ENCODE data around the gene CMTM3. TPM values are rescaled to one million over a fixed set of nuclear protein-coding genes. Genes with fewer than 3 reads are reported as not detected.

CMTM3 gene
- total RNA-seq, 1 experiment from 2014 or later = 25.5 TPM

GRCh38 chr16:66598111-66598510 is 6.4 kb upstream of the CMTM3 start:
- no TSS peak for BruUV-seq (replicated peaks)
- peaks cover 5% of the 10 kb centered on the region; the same call in 1 of the 2 replicates for H3K9me3 ChIP-seq
- POLR2A ChIA-PET = interaction anchor here (0.5 kb wide), 1 partner anchor 34 kb away, joined by 4 read pairs; no protein-coding TSS in a partner anchor
- no peaks in the 10 kb centered on the region for H3K36me3 Mint-ChIP-seq (ENCODE audit: insufficient read depth, unreplicated experiment)
- H3K4me3 ChIP-seq (ENCODE audit: low read depth, low read length) = no peak overlapping the region
- DNase-seq = no peak
- no peak overlapping the region for H3K4me3 Mint-ChIP-seq (ENCODE audit: unreplicated experiment)
- TF ChIP-seq, protein P1, sequence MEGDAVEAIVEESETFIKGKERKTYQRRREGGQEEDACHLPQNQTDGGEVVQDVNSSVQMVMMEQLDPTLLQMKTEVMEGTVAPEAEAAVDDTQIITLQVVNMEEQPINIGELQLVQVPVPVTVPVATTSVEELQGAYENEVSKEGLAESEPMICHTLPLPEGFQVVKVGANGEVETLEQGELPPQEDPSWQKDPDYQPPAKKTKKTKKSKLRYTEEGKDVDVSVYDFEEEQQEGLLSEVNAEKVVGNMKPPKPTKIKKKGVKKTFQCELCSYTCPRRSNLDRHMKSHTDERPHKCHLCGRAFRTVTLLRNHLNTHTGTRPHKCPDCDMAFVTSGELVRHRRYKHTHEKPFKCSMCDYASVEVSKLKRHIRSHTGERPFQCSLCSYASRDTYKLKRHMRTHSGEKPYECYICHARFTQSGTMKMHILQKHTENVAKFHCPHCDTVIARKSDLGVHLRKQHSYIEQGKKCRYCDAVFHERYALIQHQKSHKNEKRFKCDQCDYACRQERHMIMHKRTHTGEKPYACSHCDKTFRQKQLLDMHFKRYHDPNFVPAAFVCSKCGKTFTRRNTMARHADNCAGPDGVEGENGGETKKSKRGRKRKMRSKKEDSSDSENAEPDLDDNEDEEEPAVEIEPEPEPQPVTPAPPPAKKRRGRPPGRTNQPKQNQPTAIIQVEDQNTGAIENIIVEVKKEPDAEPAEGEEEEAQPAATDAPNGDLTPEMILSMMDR (IDR thresholded peaks at IDR 0.05; ENCODE audit: insufficient read depth in 1 of 2, low read depth in 1 of 2, low read length in 1 of 2, severe bottlenecking in 1 of 2, unreplicated experiment in 1 of 2) = no peak
- no peaks in the 10 kb centered on the region for H3K9me3 Mint-ChIP-seq (ENCODE audit: unreplicated experiment)
- H3K27me3 Mint-ChIP-seq (ENCODE audit: insufficient read depth, unreplicated experiment) = peaks cover 4% of the 10 kb centered on the region
- H3K27ac Mint-ChIP-seq (ENCODE audit: unreplicated experiment) = no peak overlapping the region
- CTCF ChIA-PET = interaction anchor here (2.0 kb wide), 1 partner anchor 10 kb away, joined by 10 read pairs; no protein-coding TSS in a partner anchor
- H3K36me3 ChIP-seq (ENCODE audit: control insufficient read depth, insufficient read depth, low read length) = no peaks in the 10 kb centered on the region
- no peaks in the 10 kb centered on the region for H3K27me3 ChIP-seq (replicated peaks; ENCODE audit: control insufficient read depth, insufficient read depth, low read length)
- no peaks in the 10 kb centered on the region for H3K4me1 ChIP-seq
- intact Hi-C loops (cut with micrococcal nuclease; ENCODE audit: unreplicated experiment) = no loop called here
- H3K4me1 Mint-ChIP-seq (ENCODE audit: low read depth, unreplicated experiment) = peaks cover 6% of the 10 kb centered on the region

GRCh38 chr16:66599726-66600125 is 4.8 kb upstream of the CMTM3 start:
- no peaks in the 10 kb centered on the region for H3K36me3 ChIP-seq (ENCODE audit: control insufficient read depth, insufficient read depth, low read length)
- no peaks in the 10 kb centered on the region for H3K9me3 Mint-ChIP-seq (ENCODE audit: unreplicated experiment)
- TF ChIP-seq, protein P1 (IDR thresholded peaks at IDR 0.05; ENCODE audit: insufficient read depth in 1 of 2, low read depth in 1 of 2, low read length in 1 of 2, severe bottlenecking in 1 of 2, unreplicated experiment in 1 of 2) = no peak
- peaks cover 7% of the 10 kb centered on the region for H3K4me1 Mint-ChIP-seq (ENCODE audit: low read depth, unreplicated experiment)
- ChIA-PET CTCF (interaction anchor here (0.6 to 1.2 kb wide), 2 partner anchors 9 to 275 kb away, joined by 4 to 5 read pairs; no protein-coding TSS in a partner anchor), POLR2A (no interaction called here)
- no peaks in the 10 kb centered on the region for H3K27me3 ChIP-seq (replicated peaks; ENCODE audit: control insufficient read depth, insufficient read depth, low read length)
- H3K9me3 ChIP-seq = peaks cover 5% of the 10 kb centered on the region; the same call in 1 of the 2 replicates
- peaks cover 7% of the 10 kb centered on the region for H3K4me1 ChIP-seq
- no peak overlapping the region for H3K4me3 ChIP-seq (ENCODE audit: low read depth, low read length)
- H3K27ac Mint-ChIP-seq (ENCODE audit: unreplicated experiment) = no peak overlapping the region
- intact Hi-C loops (cut with micrococcal nuclease; ENCODE audit: unreplicated experiment) = loop anchor here (5.0 kb wide), 1 partner anchor 47 kb away; the partner anchor contains the start of genes CKLF and TK2
- peaks cover 11% of the 10 kb centered on the region for H3K36me3 Mint-ChIP-seq (ENCODE audit: insufficient read depth, unreplicated experiment)
- H3K27me3 Mint-ChIP-seq (ENCODE audit: insufficient read depth, unreplicated experiment) = peaks cover 4% of the 10 kb centered on the region
- H3K4me3 Mint-ChIP-seq (ENCODE audit: unreplicated experiment) = no peak overlapping the region
- no TSS peak for BruUV-seq (replicated peaks)
- DNase-seq = no peak

GRCh38 chr16:66600477-66600876 is 4.0 kb upstream of the CMTM3 start:
- Histone ChIP-seq H3K9me3 (peaks cover 5% of the 10 kb centered on the region; the same call in 1 of the 2 replicates), H3K4me1 (peaks cover 7% of the 10 kb centered on the region), H3K4me3 (ENCODE audit: low read depth, low read length) (no peak overlapping the region), H3K36me3 (ENCODE audit: control insufficient read depth, insufficient read depth, low read length) (no peaks in the 10 kb centered on the region), H3K27me3 (replicated peaks; ENCODE audit: control insufficient read depth, insufficient read depth, low read length) (no peaks in the 10 kb centered on the region)
- no TSS peak for BruUV-seq (replicated peaks)
- intact Hi-C loops (cut with micrococcal nuclease; ENCODE audit: unreplicated experiment) = loop anchor here (5.0 kb wide), 1 partner anchor 48 kb away; the partner anchor contains the start of genes CKLF and TK2
- TF ChIP-seq, protein P1 (IDR thresholded peaks at IDR 0.05; ENCODE audit: insufficient read depth in 1 of 2, low read depth in 1 of 2, low read length in 1 of 2, severe bottlenecking in 1 of 2, unreplicated experiment in 1 of 2) = no peak
- ChIA-PET POLR2A (no interaction called here), CTCF (no interaction called here)
- no peak overlapping the region for H3K27ac Mint-ChIP-seq (ENCODE audit: unreplicated experiment)
- H3K4me3 Mint-ChIP-seq (ENCODE audit: unreplicated experiment) = no peak overlapping the region
- H3K27me3 Mint-ChIP-seq (ENCODE audit: insufficient read depth, unreplicated experiment) = peaks cover 4% of the 10 kb centered on the region
- H3K36me3 Mint-ChIP-seq (ENCODE audit: insufficient read depth, unreplicated experiment) = peaks cover 11% of the 10 kb centered on the region
- no peak for DNase-seq
- H3K4me1 Mint-ChIP-seq (ENCODE audit: low read depth, unreplicated experiment) = peaks cover 7% of the 10 kb centered on the region
- H3K9me3 Mint-ChIP-seq (ENCODE audit: unreplicated experiment) = no peaks in the 10 kb centered on the region

All from Caco-2 (cell line).